ENCODE data around the gene TMEM181.

GRCh38 chr6:158568549-158568948 lies 8.7 kb downstream of the TMEM181 start:
- TF ChIP-seq, protein P1, sequence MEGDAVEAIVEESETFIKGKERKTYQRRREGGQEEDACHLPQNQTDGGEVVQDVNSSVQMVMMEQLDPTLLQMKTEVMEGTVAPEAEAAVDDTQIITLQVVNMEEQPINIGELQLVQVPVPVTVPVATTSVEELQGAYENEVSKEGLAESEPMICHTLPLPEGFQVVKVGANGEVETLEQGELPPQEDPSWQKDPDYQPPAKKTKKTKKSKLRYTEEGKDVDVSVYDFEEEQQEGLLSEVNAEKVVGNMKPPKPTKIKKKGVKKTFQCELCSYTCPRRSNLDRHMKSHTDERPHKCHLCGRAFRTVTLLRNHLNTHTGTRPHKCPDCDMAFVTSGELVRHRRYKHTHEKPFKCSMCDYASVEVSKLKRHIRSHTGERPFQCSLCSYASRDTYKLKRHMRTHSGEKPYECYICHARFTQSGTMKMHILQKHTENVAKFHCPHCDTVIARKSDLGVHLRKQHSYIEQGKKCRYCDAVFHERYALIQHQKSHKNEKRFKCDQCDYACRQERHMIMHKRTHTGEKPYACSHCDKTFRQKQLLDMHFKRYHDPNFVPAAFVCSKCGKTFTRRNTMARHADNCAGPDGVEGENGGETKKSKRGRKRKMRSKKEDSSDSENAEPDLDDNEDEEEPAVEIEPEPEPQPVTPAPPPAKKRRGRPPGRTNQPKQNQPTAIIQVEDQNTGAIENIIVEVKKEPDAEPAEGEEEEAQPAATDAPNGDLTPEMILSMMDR (IDR thresholded peaks at IDR 0.05) = no peak
- TF ChIP-seq POLR2A (IDR thresholded peaks at IDR 0.05) = no peak

All from right lobe of liver (tissue), 4 donors.